GM19025 (cell line): ENCODE measurements around the gene CHST8.

Experiments used
- ATAC-seq: cut with Tn5 transposase; IDR thresholded peaks from one replicate; pipeline ENCODE4 v1.9.1; 2021; ENCODE audit warnings: mild to moderate bottlenecking, low read depth, moderate library complexity; ENCODE audit not compliant: unreplicated experiment

CHST8 gene

DNA sequence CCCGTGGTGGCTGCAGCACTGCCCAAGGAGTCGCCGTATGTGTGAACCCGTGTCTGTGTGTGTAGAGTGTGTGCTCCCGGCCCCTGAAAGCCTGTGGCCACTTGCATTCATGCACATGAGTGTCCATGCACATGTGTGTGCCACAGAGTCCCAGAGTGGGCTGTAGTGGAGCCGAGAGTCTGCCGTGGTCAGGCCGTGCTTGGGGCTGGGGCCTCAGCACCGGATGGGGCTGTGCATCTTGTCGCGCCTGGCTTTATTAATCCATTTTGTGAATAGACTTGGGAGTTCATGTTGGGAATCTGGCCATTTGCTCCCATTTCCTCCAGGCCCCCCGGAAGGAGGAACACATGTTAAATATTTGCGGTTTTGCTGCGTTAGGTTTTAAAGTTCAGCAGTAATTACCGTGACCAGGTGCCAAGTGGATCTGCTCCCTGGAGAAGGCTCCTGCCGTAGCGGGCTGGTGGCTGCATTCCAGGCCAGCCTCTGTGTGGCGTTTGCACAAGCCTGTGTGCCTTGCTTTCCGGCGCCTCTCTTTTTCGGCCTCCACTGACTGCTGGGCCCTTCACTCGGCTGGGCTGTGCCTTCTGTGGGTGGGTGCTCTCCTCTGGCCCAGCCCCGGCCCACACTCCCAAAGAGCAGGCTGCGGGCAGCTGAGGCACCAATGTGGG is 105.7 kb downstream of the CHST8 start:
- no peak for ATAC-seq

DNA sequence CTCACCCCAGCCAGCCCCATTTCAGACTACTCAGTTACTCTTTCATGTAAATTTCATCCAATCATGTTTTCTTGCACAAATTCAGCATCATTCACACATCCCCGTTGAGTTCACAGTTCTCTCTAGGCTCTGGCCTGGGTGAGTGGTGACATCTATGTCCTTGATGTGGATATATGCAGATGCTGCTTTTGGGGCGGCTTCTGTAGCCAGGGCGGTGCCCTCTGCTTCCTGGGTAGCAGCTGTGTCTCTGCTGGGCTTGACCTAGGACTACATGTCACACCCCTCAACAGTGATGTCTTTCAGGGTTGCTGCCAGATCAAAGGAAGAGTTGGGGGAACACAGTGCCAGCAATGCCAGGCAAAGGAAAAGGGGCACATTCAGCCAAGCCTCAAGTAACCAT is 106.4 kb downstream of the CHST8 start:
- ATAC-seq, result no peak

DNA sequence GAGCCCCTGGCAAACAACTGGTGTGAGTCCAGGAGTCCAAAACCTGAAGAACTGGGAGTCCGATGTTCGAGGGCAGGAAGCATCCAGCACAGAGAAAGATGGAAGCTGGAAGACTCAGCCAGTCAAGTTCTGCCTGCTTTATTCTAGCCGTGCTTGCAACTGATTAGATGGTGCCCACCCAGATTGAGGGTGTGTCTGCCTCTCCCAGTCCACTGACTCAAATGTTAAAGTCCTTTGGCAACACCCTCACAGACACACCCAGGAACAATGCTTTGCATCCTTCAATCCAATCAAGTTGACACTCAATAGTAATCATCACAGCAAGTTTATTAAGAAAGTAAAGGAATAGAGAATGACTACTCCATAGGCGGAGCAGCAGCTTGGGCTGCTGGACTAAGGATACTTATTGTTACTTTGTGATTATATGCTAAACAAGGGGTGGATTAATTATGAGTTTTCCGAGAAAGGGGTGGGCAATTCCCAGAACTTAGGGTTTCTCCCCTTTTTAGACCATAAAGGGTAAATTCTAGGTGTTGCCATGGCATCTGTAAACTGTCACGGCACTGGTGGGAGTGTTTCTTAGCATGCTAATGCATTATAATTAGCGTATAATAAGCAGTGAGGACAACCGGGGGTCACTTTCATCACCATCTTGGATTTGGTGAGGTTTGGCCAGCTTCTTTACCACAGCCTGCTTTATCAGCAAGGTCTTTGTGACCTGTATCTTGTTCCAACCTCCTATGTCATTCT is 109.3 kb downstream of the CHST8 start:
- no peak for ATAC-seq

DNA sequence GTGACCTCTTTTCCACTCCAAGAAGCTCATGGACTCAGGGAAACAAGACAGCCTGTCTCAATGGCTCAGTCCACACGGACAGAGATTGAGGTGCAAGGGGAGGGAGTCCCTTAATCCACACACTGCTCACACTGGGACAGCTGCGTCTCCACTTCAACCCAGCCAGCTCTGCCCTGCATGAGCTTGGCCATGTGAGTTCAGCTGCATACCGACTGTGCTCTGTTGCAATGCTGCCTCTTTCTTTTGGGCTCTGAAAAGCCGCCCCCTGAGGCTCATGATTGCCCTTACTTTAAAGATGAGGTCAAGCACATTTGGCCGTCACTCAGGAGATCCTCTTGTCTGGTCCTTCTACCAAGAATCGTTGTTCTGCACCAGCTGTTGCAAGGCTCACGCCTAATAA is 110.1 kb downstream of the CHST8 start:
- no peak for ATAC-seq

DNA sequence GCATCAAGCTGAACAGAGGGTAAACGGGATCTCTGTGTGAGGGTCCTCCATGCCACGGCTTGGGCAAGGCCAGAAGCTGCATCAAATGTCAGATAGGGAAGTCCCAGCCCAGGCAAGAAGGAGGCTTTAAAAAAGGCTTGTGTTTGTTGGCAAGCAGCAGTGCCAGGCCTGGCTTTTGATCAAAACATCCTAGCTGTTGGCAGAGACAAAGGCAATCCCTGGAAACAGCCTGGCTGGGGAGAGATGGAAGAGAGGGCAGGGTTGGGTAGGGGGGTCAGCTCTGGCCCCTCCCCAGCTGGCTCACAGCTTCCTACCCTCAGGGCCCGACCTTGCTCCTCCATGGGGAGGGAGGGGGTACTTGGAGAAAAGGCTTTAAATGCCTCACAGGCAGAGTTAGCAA is 113.2 kb downstream of the CHST8 start:
- no peak for ATAC-seq

DNA sequence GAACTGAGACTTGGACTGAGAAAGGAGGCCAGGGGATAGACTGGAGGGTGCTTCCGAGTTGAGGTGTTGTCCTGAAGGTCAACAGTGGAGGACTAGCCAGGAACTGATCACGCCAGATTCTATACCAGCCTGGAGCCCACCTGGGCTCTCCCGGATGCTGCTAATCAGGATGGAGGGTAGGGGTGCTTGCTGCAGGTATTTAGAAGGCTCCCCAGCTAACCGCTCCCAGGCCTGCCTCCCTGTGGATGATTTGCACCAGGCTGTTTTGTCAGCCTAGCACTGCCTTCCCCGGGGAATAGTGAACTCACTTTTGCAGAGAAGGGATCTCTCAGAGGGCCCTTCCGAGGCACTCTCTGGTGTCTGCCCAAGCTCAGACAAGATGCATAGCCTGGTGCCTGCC is 114.4 kb downstream of the CHST8 start:
- no peak for ATAC-seq

DNA sequence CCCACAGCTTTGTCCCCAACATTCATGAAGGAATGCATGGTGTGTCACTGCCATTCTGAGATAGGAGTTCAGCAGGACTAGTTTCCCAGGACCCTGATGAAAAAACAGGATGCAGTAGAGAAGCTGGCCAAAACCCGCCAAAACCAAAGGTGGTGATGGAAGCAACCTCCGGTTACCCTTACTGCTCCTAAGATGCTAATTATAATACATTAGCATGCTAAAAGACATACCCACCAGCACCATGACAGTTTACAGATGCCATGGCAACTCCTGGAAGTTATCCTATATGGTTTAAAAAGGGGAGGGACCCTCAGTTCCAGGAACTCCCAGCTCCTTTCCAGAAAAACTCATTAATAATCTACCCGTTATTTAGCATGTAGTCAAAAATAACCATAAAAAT is 115.0 kb downstream of the CHST8 start:
- ATAC-seq, result no peak

DNA sequence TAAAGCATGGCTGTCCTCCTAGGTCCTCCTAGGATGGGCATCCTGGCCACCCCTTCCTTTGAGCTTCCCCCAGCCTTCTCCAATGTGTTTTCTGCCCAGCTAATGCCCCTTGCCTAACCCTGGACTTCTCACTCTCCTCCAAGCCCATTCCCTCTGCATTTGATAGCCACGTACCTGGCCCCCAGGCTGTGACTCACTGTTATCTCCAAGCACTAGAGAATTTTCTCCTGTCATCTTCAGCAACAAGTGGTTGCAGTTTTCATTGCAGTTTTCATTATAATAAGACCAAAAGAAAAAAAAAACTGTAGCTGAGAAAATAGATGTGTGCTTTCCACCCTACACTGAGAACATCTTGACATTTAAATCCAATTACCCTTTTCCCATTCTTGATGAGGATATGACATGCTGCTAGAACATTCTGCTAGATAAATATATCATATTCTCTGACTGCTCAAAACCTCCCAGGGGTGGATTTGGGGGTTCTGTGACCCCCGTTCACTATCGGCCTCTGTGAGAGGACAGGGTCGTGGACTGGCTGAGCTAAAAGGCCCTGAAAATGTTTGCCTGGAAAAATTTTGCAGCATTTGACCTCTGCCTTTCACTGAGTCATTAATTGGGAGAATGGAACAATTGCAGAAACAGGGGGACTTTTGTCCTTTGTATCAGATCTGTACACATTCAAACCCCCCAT is 116.1 kb downstream of the CHST8 start:
- ATAC-seq, result no peak

DNA sequence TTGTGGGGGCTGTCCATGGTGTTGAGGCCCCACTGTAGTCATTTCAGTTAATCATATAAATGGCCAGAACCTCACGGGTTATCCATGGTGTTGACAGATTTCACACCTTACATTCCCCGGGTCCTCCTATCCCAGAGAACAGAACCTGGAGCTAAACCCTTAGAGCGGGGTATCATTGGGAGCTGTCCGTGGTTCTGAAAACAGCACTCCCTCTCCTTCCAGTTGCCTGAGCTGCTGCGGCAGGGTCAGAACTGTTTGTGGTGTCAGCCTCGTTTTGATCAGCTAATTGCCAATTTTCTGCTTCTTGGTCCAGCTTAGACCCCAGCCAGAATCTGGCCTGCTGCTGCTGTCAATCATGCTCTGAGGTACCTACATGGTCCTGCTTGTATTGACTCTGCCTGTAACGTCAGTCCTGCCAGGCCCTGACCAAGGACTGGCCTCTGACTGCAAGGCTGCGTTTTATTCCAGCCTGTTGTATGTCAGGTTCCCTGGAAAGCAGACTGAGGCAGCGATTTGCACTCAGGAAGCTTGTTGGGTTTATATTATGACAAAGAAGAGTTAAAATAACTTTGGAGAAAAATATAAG is 119.2 kb downstream of the CHST8 start:
- no peak for ATAC-seq

DNA sequence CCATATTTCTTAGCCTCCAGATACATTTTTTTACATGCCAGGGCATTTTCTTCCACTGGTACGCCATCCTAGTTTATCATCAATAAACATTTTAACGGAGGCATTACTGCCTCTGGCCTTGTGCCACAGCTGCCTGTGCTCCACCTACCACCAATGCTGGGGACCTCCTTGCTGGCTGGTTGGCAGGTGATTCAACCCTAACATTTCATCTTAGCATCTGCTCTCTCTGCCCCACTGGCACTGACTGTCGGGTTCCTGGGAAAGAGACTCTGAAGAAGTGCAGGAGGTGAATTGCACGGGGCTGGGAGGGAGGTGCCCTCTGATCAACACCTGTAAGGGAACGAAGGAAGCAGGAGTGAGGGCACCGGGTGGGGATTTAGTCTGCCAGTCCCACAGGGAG is 123.5 kb downstream of the CHST8 start:
- ATAC-seq, result no peak

DNA sequence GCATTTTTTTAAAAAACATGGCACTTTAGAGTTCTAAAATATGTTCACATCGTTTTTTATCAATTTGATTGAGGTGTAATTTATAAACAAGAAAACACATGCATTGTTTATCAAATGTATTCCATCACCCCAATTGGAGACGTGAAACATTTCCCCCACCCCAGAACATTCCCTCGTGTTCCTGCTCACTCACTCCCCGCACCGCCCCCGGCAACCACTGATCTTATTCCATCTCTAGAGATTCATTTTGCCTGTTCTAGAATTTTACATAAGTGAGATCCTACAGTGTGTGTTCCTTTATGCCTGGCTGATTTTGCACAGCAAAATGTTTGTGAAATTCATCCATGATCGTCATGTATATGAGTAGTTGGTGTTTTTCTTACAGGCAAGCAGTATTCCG is 124.4 kb downstream of the CHST8 start:
- ATAC-seq, result no peak

DNA sequence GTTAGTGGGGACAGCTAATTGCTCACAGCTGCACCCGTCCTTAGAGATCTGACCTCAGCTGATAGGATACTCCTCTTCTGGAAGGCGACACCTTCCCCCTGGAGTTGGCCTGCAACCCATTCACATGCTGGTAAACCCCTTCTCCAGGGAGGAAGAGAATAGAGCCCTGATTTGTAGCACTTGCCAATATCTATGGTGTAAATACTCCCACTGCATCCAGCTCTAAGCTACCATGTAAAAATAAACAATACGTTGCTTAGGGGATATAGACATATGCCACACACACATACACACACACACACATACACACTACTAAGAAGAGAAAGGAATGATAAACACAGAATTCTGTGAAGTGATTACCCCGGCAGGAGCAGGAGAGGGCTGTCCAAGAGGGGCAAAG is 125.5 kb downstream of the CHST8 start:
- ATAC-seq, result no peak

DNA sequence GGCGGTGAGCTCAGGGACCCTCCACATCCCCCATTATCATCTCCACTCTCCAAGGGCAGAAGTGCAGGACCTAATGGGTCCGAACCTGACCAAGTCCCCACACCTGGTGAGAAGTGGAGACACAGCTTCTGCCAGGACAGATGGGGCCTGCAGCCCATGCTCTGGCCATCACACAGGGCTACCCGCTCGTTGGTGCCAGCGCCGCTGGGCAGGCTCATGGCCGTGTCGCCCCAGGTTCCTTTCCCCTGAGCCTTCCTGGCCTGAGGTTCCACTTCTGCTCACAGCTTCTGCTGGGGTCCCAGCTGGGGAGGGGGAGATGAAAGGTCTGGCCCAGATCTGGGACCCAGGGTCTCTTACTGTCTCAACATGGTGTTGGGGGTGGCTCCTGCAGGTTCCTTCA is 126.5 kb downstream of the CHST8 start:
- no peak for ATAC-seq

DNA sequence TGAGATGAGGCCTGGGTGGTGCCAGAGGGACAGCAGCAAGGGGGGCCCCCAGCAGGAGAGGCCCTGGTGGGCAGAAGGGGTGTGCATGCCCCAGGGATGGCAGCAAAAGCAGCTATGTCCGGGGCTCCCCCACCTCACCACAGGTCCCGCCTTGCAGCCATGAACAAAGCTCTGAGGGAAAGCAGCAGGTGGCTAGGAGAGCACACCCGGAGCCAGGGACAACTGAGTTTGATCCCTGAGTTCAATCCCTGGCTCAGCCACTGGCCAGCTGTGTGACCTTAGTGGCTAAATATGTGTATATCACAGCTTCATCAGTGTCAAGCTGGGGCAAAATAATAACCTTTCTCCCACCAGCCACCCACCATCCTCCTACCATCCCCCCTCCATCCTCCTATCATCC is 127.3 kb downstream of the CHST8 start:
- no peak for ATAC-seq

DNA sequence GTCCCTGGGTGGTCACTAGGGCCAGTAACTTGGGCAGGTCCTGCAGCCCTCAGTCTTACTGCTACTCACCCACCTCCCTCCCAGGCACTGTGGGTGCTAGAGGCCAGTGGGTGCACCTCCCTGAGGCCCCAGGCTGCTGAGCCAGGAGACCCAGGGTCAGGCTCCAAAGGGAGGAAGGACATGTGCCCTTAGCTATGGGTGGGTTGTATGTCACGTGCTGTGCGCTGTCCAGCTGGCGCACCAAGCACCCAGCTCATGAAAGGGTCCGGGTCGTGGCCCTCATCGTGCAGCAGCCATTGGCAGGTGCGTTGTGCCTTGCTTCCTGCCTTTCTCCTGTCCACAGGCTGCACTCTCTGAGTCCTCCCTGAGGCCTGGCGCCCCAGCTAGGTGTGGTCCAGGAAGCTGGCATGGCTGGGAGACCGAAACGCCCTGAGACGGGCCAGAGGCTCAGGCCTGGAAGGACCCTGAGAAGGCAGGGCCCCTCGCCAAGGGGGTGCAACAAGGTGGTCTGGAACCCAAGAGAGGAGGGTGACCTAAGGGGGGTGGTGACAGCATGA is 127.9 kb downstream of the CHST8 start:
- ATAC-seq, result no peak

DNA sequence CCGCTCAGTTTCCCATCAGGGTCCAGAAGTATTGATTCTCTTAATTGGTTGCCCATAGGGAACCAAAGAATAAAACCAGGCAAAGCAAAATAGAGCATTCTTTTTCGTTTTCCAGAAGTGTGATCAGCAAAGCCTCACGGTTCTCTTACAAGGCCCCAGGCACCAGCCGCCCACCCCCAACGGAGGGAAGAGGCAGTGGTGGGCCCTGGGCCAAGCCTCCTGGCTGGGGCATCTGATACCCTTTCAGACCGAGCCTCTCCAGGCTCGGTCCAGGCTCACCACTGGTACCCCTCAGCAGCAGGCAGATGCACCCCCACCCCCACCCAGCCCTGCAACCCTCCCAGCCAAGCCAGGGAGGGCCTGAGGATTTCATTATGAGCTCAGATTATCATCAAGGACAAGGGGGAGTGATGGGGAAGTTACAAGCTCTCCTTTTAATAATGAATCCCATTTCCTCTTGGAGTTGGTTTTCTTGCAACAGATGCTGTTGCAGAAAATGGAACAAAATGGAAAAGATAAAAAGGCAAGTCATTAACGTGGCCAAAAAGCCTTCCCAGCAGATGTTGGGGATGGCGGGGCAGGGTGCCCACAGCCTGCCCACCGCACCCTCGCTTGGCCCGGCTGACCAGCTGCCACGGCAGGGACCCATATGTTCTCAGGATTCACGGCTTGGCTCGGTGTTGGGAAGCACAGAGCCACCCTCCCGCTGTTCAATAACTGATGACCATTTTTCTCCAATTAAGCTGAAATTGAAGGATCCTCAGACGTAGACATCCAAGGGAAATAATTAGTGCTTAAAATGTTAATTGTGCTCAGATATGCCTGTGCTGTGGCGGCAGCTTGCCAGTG is 129.1 kb downstream of the CHST8 start:
- ATAC-seq, result no peak

DNA sequence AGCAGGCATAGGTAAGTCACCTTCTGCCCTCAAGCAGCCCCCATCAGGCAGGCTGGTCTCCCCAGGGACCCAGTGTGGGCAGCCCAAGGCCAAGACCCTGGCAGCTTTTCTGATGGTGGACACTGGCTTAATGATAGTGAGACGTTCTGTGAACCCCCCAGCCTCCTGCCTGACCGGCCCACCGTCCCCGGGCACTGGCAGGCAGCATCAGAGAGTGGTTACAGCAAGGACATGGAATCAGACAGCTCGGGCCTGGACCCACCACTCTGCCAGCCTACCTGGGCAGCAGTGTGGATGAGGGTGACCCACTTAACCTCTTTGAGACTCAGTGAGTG is 129.7 kb downstream of the CHST8 start:
- ATAC-seq, result no peak

DNA sequence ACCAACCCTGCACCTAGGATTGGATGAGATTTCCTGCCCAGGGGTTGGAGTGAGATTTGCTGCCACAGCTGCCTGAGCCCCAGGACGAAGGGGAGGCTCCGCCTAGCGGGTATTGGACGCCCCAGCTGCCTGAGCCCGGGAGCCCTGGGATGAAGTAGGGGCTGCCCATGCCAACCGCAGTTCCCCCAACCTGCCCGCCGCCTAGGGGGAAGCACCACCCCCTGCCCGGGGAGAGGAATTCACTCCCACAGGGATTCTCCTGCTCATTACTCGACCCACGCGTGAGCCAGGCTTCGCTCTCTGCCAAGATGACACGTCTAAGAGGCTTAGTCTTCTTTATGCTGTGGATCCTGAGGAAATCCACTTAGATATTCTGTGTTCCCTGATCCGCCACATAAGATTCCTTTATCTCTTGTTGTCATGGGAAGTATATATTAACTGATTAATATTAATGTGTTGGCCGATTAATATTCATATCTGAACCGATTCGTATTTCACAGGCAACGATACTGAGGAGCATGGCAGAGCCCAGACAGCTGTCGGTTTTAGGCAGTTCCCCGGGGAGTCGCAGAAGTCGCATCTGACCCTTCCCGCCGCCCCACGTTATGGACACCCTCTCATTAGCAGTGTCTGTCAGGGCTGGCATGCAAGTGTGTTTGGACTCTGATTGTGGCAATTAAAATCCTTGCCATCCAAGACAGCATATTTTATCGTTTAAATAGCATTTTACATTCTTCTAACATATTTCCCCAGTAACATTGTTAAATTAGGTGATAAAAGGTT is 130.5 kb downstream of the CHST8 start:
- no peak for ATAC-seq

DNA sequence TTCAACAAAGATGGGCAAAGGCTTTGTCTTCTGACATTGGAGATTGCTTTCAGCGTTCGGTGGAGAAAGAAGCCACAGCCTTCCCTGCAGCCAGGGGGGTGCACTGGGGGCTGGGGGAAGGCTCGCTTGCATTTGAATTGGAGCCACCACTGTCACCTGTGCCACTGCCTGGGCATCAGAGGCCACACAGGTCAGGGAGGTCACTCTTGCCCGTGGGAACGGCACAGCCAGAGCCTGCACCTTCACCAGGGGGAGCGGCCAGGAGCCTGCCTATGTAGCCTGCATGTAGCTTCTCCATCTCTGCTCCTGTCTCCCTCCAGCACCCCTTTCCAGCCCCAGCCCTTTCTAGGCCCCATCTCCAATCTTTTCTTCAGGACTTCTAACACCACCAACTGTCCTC is 131.2 kb downstream of the CHST8 start:
- no peak for ATAC-seq

DNA sequence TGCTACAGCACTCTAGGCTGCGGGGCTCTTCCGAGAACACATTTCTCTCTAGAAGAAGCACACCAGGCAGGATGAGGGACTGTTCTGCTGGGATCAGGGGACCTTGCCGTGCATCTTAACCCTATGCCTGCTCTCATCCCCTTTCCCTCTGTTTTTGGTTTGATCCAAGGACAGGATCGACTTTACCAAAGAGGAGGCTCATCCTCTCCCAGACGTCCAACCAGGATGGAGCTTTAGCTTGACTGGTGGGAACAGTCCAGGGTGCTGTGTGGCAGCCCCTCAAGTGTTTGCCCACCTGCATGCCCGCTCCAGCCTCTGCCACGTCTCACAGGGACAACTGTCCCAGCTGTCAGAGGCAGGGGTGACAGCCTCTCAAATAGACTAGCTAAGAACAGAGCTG is 132.6 kb downstream of the CHST8 start:
- no peak for ATAC-seq
